H9 (cell line): ENCODE measurements around the gene KLF6. TPM values are rescaled to one million over a fixed set of nuclear protein-coding genes. Genes with fewer than 3 reads are reported as not detected.

Experiments
- DNase-seq: peaks from one replicate; pipeline ENCODE4 v3.0.0-alpha.2; 2017
- H2AFZ ChIP-seq: one replicate; pipeline ENCODE4 v1.6.1; 2013; ENCODE audit warnings: mild to moderate bottlenecking, low read length, control low read depth, moderate library complexity
- H2AK5ac ChIP-seq: 2 replicates; pipeline ENCODE4 v1.6.1; 2013; ENCODE audit warnings: low read length, control low read depth, mixed read lengths; ENCODE audit not compliant: insufficient read length
- H2BK120ac ChIP-seq: one replicate; pipeline ENCODE4 v1.6.1; 2013; ENCODE audit warnings: low read depth, mild to moderate bottlenecking, low read length, control low read depth, inconsistent platforms; ENCODE audit not compliant: poor library complexity, severe bottlenecking
- H2BK12ac ChIP-seq: 2 replicates; pipeline ENCODE4 v1.6.1; 2013; ENCODE audit warnings: low read length, control low read depth, mixed read lengths, low read depth; ENCODE audit not compliant: insufficient read length
- H2BK15ac ChIP-seq: 2 replicates; pipeline ENCODE4 v1.6.1; 2013; ENCODE audit warnings: low read depth, low read length, control low read depth
- H2BK20ac ChIP-seq: one replicate; pipeline ENCODE4 v1.6.1; 2013; ENCODE audit warnings: low read depth, mild to moderate bottlenecking, low read length, control low read depth, inconsistent platforms; ENCODE audit not compliant: poor library complexity, severe bottlenecking
- H2BK5ac ChIP-seq: 2 replicates; pipeline ENCODE4 v1.6.1; 2013; ENCODE audit warnings: low read length, control low read depth, mixed read lengths; ENCODE audit not compliant: insufficient read length
- H3K14ac ChIP-seq: 2 replicates; pipeline ENCODE4 v1.6.1; 2013; ENCODE audit warnings: low read length, control low read depth; ENCODE audit not compliant: insufficient read depth
- H3K18ac ChIP-seq: 2 replicates; pipeline ENCODE4 v1.6.1; 2013; ENCODE audit warnings: low read depth, mild to moderate bottlenecking, mixed read lengths, low read length, control low read depth; ENCODE audit not compliant: insufficient read length
- H3K23ac ChIP-seq: 2 replicates; pipeline ENCODE4 v1.6.1; 2013; ENCODE audit warnings: low read length, control low read depth, mixed read lengths, low read depth; ENCODE audit not compliant: insufficient read length
- H3K23me2 ChIP-seq: 2 replicates; pipeline ENCODE4 v1.6.1; 2013; ENCODE audit warnings: low read depth, mild to moderate bottlenecking, mixed read lengths, low read length, control low read depth; ENCODE audit not compliant: insufficient read length, poor library complexity, severe bottlenecking
- H3K27ac ChIP-seq: 2 replicates; pipeline ENCODE4 v1.5.1; 2013; ENCODE audit warnings: low read length, control low read depth, mixed read lengths, low read depth; ENCODE audit not compliant: insufficient read length
- H3K27me3 ChIP-seq: 2 replicates; pipeline ENCODE4 v1.6.1; 2013; ENCODE audit warnings: low read length, control low read depth, inconsistent platforms; ENCODE audit not compliant: insufficient read depth
- H3K4ac ChIP-seq: 2 replicates; pipeline ENCODE4 v1.6.1; 2013; ENCODE audit warnings: low read depth, mild to moderate bottlenecking, control low read depth, inconsistent platforms, low read length, moderate library complexity
- H3K4me1 ChIP-seq: 2 replicates; pipeline ENCODE4 v1.6.1; 2013; ENCODE audit warnings: low read length, control low read depth, inconsistent platforms; ENCODE audit not compliant: insufficient read depth
- H3K4me2 ChIP-seq: 2 replicates; pipeline ENCODE4 v1.6.1; 2013; ENCODE audit warnings: low read length, control low read depth, mixed read lengths; ENCODE audit not compliant: insufficient read length, insufficient read depth
- H3K56ac ChIP-seq: 2 replicates; pipeline ENCODE4 v1.6.1; 2013; ENCODE audit warnings: low read depth, mild to moderate bottlenecking, mixed read lengths, low read length, control low read depth; ENCODE audit not compliant: insufficient read length
- H3K79me1 ChIP-seq: 2 replicates; pipeline ENCODE4 v1.6.1; 2013; ENCODE audit warnings: low read depth, mild to moderate bottlenecking, moderate library complexity, low read length, control low read depth, inconsistent platforms; ENCODE audit not compliant: insufficient read depth, poor library complexity, severe bottlenecking
- H3K79me2 ChIP-seq: 2 replicates; pipeline ENCODE4 v1.6.1; 2013; ENCODE audit warnings: low read length, control low read depth, inconsistent platforms; ENCODE audit not compliant: insufficient read depth
- H3K9ac ChIP-seq: 2 replicates; pipeline ENCODE4 v1.6.1; 2013; ENCODE audit warnings: low read length, control low read depth, mixed read lengths; ENCODE audit not compliant: insufficient read length; ENCODE audit errors: extremely low read depth
- H3K9me3 ChIP-seq: one replicate; pipeline ENCODE4 v1.6.1; 2013; ENCODE audit warnings: low read depth, low read length, inconsistent platforms; ENCODE audit not compliant: control insufficient read depth
- H3T11ph ChIP-seq: one replicate; pipeline ENCODE4 v1.6.1; 2013; ENCODE audit warnings: mild to moderate bottlenecking, low read length, control low read depth, inconsistent platforms
- H4K20me1 ChIP-seq: one replicate; pipeline ENCODE4 v1.6.1; 2013; ENCODE audit not compliant: control insufficient read depth, insufficient read length, insufficient read depth
- H4K5ac ChIP-seq: 2 replicates; pipeline ENCODE4 v1.6.1; 2013; ENCODE audit warnings: low read depth, mild to moderate bottlenecking, mixed read lengths, low read length, control low read depth; ENCODE audit not compliant: insufficient read length
- H4K8ac ChIP-seq: replicated peaks from 2 replicates; pipeline ENCODE4 v1.6.1; 2013; ENCODE audit warnings: low read length, control low read depth, mixed read lengths, low read depth; ENCODE audit not compliant: insufficient read length
- H4K91ac ChIP-seq: 2 replicates; pipeline ENCODE4 v1.6.1; 2013; ENCODE audit warnings: low read depth, mild to moderate bottlenecking, moderate library complexity, mixed read lengths, low read length, control low read depth; ENCODE audit not compliant: insufficient read length
- H3K27ac Mint-ChIP-seq, 3 experiments: 2 replicates in 2 of 3; 3 replicates in 1 of 3; pipeline ENCODE4 v1.8.0; 2020 to 2021; ENCODE audit warnings: mixed read lengths in 3 of 3, mild to moderate bottlenecking in 1 of 3, moderate library complexity in 1 of 3
- H3K27me3 Mint-ChIP-seq: 2 replicates; pipeline ENCODE4 v1.8.0; 2021; ENCODE audit warnings: low read depth, mild to moderate bottlenecking, moderate library complexity, mixed read lengths
- H3K36me3 Mint-ChIP-seq, 3 experiments: 2 replicates in 2 of 3; 3 replicates in 1 of 3; pipeline ENCODE4 v1.8.0; 2020 to 2021; ENCODE audit warnings: low read depth in 3 of 3, mixed read lengths in 3 of 3; ENCODE audit not compliant: insufficient read depth in 1 of 3
- H3K4me1 Mint-ChIP-seq, 2 experiments: 2 replicates each; pipeline ENCODE4 v1.8.0; 2020; ENCODE audit warnings: mixed read lengths in 2 of 2
- H3K4me3 Mint-ChIP-seq, 2 experiments: 2 replicates in 1 of 2; 3 replicates in 1 of 2; pipeline ENCODE4 v1.8.0; 2020 to 2021; ENCODE audit warnings: mild to moderate bottlenecking in 2 of 2, mixed read lengths in 2 of 2, moderate library complexity in 1 of 2
- H3K9me3 Mint-ChIP-seq, 2 experiments: 2 replicates in 1 of 2; 3 replicates in 1 of 2; pipeline ENCODE4 v1.8.0; 2020; ENCODE audit warnings: mild to moderate bottlenecking in 2 of 2, mixed read lengths in 2 of 2, moderate library complexity in 1 of 2
- WGBS: extraction: QIAGEN DNeasy Blood & Tissue Kit; methylation state at CpG from one replicate; pipeline ENCODE4 v1.1.7; 2013; ENCODE audit warnings: missing lambda C conversion rate, low lambda C conversion rate, mixed read lengths; ENCODE audit not compliant: insufficient read length; ENCODE audit errors: extremely low coverage; 5-methylcytosine and 5-hydroxymethylcytosine counted together
- total RNA-seq: library from RNA; stranded (reverse); gene quantifications from 2 replicates; pipeline ENCODE4 v1.2.1, GENCODE V29; 2021
- TF ChIP-seq, protein P1 (sequence below): fragments of 200-600 bp; sonication (generic); conservative IDR thresholded peaks from 3 replicates; pipeline ENCODE4 v1.8.0; 2021; ENCODE audit warnings: antibody characterized with exemption, mild to moderate bottlenecking

Gene KLF6
- total RNA-seq, 1 experiment from 2014 or later: 19.3 TPM

DNA sequence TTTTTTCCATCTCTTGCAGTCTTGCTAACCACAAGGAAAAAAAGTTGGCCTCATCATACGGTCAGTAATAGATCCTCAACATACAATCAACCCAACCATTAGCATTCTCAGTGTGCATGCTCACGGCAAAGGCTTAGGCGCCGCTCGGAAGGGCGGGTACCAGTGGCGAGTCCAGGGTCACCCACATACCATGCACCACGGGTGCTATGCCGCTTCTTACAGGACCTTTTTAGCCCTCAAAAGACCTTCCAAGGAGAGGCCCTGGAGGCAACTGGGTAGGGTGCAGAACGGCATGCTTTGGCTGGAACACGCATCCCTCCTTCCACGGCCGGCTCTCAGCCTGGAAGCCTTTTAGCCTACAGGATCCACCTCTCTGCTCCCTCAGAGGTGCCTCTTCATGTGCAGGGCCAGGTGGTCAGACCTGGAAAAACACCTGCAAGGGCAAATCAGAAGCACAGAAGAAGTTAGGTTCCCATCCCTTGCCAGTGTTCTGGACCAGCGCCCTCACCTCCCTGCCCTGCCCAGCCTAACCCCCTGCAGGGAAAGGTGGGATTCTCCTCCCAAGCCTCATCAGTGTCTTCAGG is 5.8 kb downstream of the KLF6 start:
- H3K4me1 Mint-ChIP-seq: peaks cover 47 to 53% of the 10 kb centered on the region in 2 experiments
- Histone ChIP-seq H3K14ac (no peak overlapping the region), H2BK12ac (no peak overlapping the region), H3T11ph (no peak overlapping the region), H4K8ac (no peak overlapping the region), H4K20me1 (peaks cover 3% of the 10 kb centered on the region), H3K23ac (no peak overlapping the region), H3K27ac (no peak overlapping the region), H3K9ac (no peak overlapping the region), H2BK120ac (no peak overlapping the region), H2AK5ac (no peak overlapping the region), H2BK15ac (no peak overlapping the region), H3K56ac (no peak overlapping the region), H2AFZ (no peak overlapping the region), H3K27me3 (no peaks in the 10 kb centered on the region), H3K9me3 (no peaks in the 10 kb centered on the region), H4K91ac (no peak overlapping the region), H3K79me1 (peaks cover 7% of the 10 kb centered on the region), H3K4ac (no peak overlapping the region), H4K5ac (no peak overlapping the region), H3K23me2 (peaks cover 16% of the 10 kb centered on the region), H3K18ac (no peak overlapping the region), H3K79me2 (peaks cover 29% of the 10 kb centered on the region; the same call in 1 of the 2 replicates), H3K4me1 (peaks cover 9% of the 10 kb centered on the region; the same call in 1 of the 2 replicates), H2BK20ac (no peak overlapping the region), H3K4me2 (no peak overlapping the region), H2BK5ac (no peak overlapping the region)
- WGBS: no CpG with 5 or more reads among the region's 14 CpGs
- H3K9me3 Mint-ChIP-seq: peaks cover 0 to 4% of the 10 kb centered on the region in 2 experiments; a peak in 3 of 5 replicates
- H3K36me3 Mint-ChIP-seq: peaks cover 63 to 74% (median 67%) of the 10 kb centered on the region in 3 experiments
- H3K27me3 Mint-ChIP-seq: no peaks in the 10 kb centered on the region; the same call in 1 of the 2 replicates
- no peak overlapping the region for H3K4me3 Mint-ChIP-seq
- H3K27ac Mint-ChIP-seq: no peak overlapping the region
- TF ChIP-seq, protein P1, sequence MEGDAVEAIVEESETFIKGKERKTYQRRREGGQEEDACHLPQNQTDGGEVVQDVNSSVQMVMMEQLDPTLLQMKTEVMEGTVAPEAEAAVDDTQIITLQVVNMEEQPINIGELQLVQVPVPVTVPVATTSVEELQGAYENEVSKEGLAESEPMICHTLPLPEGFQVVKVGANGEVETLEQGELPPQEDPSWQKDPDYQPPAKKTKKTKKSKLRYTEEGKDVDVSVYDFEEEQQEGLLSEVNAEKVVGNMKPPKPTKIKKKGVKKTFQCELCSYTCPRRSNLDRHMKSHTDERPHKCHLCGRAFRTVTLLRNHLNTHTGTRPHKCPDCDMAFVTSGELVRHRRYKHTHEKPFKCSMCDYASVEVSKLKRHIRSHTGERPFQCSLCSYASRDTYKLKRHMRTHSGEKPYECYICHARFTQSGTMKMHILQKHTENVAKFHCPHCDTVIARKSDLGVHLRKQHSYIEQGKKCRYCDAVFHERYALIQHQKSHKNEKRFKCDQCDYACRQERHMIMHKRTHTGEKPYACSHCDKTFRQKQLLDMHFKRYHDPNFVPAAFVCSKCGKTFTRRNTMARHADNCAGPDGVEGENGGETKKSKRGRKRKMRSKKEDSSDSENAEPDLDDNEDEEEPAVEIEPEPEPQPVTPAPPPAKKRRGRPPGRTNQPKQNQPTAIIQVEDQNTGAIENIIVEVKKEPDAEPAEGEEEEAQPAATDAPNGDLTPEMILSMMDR: no peak
- DNase-seq: peak; percentile 17
